ENCODE measurements around the gene NIPBL. TPM values are rescaled to one million over a fixed set of nuclear protein-coding genes. Genes with fewer than 3 reads are reported as not detected.

Gene NIPBL
- total RNA-seq, 4 donors from 2014 or later, result 54.9 to 76.0 (median 64.8) TPM

GRCh38 chr5:36899860-36900259, 23.3 kb downstream of the NIPBL start:
- TF ChIP-seq, protein P1, sequence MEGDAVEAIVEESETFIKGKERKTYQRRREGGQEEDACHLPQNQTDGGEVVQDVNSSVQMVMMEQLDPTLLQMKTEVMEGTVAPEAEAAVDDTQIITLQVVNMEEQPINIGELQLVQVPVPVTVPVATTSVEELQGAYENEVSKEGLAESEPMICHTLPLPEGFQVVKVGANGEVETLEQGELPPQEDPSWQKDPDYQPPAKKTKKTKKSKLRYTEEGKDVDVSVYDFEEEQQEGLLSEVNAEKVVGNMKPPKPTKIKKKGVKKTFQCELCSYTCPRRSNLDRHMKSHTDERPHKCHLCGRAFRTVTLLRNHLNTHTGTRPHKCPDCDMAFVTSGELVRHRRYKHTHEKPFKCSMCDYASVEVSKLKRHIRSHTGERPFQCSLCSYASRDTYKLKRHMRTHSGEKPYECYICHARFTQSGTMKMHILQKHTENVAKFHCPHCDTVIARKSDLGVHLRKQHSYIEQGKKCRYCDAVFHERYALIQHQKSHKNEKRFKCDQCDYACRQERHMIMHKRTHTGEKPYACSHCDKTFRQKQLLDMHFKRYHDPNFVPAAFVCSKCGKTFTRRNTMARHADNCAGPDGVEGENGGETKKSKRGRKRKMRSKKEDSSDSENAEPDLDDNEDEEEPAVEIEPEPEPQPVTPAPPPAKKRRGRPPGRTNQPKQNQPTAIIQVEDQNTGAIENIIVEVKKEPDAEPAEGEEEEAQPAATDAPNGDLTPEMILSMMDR (IDR thresholded peaks at IDR 0.05; ENCODE audit: low read depth), result no peak

DNA sequence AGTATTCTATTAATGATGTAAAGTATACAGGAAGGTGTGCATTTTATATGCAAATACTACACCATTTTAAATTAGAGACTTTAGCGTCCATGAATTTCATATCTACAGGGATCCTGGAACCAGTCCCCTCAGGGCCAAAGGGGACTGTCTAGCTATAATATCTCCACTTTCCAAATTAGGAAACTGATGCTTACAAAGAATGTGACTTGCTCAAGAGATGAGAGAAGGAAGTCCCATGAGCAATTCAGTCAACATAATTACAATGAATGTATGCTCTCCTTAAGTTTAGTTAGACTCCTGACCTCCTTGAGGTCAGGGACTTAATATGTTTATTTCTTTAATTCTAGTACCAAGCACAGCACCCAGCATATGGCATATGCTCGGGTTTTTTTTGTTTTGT, 23.7 kb downstream of the NIPBL start:
- TF ChIP-seq, protein P1 (IDR thresholded peaks at IDR 0.05; ENCODE audit: low read depth), result no peak

DNA sequence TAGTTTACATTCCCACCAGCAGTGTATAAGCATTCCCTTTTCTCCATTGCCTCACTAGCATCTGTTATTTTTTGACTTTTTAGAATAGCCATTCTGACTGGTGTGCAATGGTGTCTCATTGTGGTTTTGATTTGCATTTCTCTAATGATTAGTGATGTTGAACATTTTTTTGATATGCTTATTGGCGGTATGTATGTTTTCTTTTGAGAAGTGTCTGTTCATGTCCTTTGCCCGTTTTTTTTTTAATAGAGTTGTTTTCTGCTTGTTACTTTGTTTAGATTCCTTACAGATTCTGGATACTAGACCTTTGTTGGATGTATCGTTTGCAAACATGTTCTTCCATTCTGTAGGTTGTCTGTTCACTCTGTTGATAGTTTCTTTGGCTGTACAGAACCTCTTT, 25.3 kb downstream of the NIPBL start:
- TF ChIP-seq, protein P1 (IDR thresholded peaks at IDR 0.05; ENCODE audit: low read depth), result no peak

DNA sequence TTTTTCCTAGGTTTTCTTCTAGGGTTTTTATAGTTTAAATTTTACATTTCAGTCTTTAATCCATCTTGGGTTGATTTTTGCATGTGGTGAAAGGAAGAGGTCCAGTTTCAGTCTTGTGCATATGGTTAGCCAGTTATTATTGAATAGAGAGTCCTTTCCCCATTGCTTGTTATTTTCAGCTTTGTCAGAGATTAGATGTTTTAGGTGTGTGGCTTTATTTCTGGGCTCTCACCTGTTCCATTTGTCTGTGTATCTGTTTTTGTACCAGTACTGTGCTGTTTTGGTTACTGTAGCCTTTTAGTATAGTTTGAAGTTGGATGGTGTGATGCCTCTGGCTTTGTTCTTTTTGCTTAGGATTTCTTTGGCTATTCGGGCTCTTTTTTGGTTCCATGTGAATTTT, 25.8 kb downstream of the NIPBL start:
- TF ChIP-seq, protein P1 (IDR thresholded peaks at IDR 0.05; ENCODE audit: low read depth), result no peak

DNA sequence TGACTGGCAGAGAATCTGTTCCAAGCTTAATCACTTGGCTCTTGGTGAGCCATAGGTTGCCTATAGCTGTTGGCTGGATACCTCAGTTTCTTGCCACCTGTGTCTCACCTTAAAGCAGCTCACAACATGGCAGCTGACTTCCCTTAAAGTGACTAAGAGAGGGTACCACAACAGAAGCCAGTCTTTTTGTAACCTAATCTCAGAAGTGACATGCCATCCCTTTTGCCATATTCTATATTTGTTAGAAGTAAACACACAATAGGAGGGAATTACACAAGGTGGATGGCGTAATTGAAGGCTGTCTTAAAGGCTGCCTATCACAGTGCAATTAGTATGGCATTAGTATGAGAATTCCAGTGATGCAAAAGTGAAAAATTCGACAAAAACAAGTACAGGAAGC, 28.1 kb downstream of the NIPBL start:
- TF ChIP-seq, protein P1 (IDR thresholded peaks at IDR 0.05; ENCODE audit: low read depth), result no peak

DNA sequence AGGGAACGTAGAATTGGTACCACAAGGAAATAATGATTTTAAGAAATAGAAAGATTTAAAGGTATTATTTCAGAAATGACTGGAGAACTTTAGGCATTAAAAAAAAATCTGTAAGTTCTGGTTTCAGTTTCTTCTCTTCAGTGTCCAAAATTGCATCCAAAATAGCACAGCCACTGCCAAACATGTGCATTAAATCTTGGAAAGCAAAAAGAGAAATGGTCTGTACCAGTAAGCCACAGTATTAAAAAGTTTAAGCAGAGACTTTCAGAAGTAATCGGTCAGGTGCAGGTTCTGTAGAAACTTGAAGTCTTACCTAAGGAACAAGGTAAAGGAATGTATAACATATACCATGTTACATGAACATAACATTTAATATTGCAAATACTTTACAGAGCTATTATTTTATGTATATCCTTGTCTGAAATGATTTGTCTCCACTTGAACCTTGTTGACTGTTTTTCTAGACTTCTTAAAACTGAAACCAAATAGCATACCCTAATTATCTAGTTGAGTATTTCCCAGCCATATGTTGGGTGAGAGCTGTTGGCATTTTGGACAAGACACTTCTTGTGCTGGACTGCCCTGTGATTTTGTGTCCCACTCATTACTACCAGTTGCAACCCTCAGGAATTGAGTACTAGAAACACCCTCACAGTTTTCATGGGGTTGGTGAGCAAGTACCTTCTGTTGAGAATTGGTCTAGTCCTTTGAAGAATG, 32.1 kb downstream of the NIPBL start:
- TF ChIP-seq, protein P1 (IDR thresholded peaks at IDR 0.05; ENCODE audit: low read depth), result no peak

DNA sequence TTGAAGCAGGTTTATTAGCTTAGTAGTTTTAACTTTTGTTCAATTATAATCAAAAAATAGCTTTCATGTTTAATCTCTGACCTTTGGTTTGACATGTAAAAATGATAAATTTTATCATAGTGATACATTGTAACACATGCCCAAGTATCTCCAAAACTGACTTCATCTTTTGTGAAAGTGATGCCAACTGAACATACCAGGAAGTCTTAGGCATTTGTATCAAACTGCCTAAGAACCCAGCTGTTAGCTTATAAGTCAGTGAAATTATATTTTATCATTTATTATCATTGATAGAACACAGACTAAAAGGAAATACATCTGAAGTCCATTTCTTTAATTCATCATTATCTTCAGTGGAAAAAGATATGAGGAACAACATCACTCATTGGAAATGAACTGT, 39.1 kb downstream of the NIPBL start:
- TF ChIP-seq, protein P1 (IDR thresholded peaks at IDR 0.05; ENCODE audit: low read depth), result no peak
